Measurements from ENCODE around the gene TFDP1. TPM values are rescaled to one million over a fixed set of nuclear protein-coding genes. Genes with fewer than 3 reads are reported as not detected.

TFDP1 gene
- total and polyA plus RNA-seq, 10 donors = 21.7 to 91.7 (median 51.7) TPM

DNA sequence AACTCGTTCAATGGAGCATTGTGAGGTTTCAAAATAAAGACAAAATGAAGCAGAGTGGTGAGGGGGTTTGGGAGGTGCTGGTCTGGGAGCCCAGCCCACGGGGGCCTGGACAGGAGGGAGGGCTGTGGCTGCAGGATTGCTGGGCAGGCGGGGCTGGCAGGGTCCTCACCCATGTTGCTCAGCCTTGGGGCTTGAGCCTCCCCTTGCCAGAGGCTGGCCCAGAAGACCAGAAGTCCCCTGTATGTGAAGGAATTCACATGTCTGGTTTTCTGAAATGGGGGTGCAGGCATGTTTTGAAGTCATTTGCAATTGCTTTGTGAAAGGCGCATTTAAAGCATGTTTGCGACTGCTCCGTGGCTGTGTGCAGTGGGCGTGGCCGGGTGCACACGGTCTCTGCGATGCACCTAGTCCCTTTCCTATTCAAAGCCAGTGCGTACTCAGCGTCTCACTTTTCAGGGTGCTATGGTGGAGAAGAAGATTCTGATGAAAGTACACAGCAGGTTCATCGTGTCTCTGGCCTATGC is 84.7 kb downstream of the TFDP1 start:
- Histone ChIP-seq H3K27me3 (replicated peaks in 1 of 7) (peaks cover 0 to 6% (median 0%) of the 10 kb centered on the region in 7 donors), H3K4me3 (no peak overlapping the region), H3K27ac (no peak overlapping the region), H3K9me3 (no peaks in the 10 kb centered on the region), H3K36me3 (no peaks in the 10 kb centered on the region), H3K4me1 (no peaks in the 10 kb centered on the region)
- intact Hi-C loops (cut with DNase I; ENCODE audit: low total_unique reads) = no loop called here
- WGBS, 5 donors = 71 to 81% (median 80%) methylated on average over 13 of the region's 13 CpGs
- TF ChIP-seq POLR2A (IDR thresholded peaks at IDR 0.05) (no peak), POLR2AphosphoS5 (IDR thresholded peaks at IDR 0.05) (no peak)
- TF ChIP-seq, protein P1, sequence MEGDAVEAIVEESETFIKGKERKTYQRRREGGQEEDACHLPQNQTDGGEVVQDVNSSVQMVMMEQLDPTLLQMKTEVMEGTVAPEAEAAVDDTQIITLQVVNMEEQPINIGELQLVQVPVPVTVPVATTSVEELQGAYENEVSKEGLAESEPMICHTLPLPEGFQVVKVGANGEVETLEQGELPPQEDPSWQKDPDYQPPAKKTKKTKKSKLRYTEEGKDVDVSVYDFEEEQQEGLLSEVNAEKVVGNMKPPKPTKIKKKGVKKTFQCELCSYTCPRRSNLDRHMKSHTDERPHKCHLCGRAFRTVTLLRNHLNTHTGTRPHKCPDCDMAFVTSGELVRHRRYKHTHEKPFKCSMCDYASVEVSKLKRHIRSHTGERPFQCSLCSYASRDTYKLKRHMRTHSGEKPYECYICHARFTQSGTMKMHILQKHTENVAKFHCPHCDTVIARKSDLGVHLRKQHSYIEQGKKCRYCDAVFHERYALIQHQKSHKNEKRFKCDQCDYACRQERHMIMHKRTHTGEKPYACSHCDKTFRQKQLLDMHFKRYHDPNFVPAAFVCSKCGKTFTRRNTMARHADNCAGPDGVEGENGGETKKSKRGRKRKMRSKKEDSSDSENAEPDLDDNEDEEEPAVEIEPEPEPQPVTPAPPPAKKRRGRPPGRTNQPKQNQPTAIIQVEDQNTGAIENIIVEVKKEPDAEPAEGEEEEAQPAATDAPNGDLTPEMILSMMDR (IDR thresholded peaks at IDR 0.05 in 8 of 11, conservative IDR thresholded peaks at IDR 0.05 in 3 of 11) = no peak
- DNase-seq = peak; percentile 56

DNA sequence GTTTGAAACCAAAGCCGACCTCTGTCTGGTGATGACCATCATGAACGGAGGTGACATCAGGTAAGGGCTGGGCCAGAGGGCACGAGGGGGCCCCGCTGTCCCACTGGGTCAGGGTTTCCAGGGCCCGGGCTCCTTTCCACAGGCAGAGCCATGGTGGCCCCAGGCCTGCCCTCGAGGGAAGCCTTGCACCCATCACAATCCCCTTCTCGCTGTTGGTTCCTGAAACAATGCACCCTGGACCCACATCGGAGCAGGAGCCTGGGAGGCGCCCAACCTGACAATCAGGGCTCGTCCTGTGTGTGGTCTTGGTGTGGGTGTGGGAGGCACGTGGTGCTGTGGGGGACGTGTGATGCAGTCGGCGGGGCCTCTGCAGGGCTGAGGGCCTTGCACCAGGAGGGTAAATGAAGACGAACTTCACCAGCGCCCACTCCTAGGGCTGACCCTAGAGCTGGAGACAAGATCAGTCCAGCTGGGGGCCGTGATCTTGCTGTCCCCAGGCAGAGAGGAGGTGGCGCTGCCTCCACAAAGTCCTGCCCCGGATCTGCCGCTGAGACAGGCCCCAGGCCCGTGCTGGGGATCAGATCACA is 85.3 kb downstream of the TFDP1 start:
- DNase-seq = peak; percentile 72
- H3K4me1 ChIP-seq = no peaks in the 10 kb centered on the region
- intact Hi-C loops (cut with DNase I; ENCODE audit: low total_unique reads) = no loop called here

DNA sequence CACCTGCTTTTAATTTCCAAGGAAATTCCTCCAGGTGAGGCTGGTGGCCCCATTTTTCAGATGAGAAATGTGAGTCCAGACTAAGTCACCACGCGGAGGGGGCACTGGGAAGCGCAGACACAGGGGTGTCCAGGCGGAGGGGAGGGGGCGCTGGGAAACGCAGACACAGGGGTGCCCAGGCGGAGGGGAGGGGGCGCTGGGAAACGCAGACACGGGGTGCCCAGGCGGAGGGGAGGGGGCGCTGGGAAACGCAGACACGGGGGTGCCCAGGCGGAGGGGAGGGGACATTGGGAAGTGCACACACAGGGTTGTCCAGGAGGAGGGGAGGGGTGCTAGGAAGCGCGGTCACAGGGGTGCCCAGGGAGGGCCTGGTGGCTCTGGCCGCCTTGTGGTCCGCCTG is 86.0 kb downstream of the TFDP1 start:
- WGBS, 5 donors = 89 to 93% (median 91%) methylated on average over 16 to 19 of the region's 19 CpGs
- Histone ChIP-seq H3K4me3 (no peak overlapping the region), H3K27ac (no peak overlapping the region), H3K27me3 (replicated peaks in 1 of 7) (peaks cover 0 to 6% (median 0%) of the 10 kb centered on the region in 7 donors), H3K36me3 (no peaks in the 10 kb centered on the region), H3K4me1 (no peaks in the 10 kb centered on the region), H3K9me3 (no peaks in the 10 kb centered on the region)
- intact Hi-C loops (cut with DNase I; ENCODE audit: low total_unique reads) = no loop called here
- TF ChIP-seq POLR2AphosphoS5 (IDR thresholded peaks at IDR 0.05) = no peak
- DNase-seq = peak; percentile 42

More for the DNA sequence above, 85.3 kb downstream of the TFDP1 start:
- no peak overlapping the region for H3K4me3 ChIP-seq
- no peak overlapping the region for H3K27ac ChIP-seq
- no peaks in the 10 kb centered on the region for H3K36me3 ChIP-seq
- peaks cover 0 to 6% (median 0%) of the 10 kb centered on the region in 7 donors for H3K27me3 ChIP-seq (replicated peaks in 1 of 7)
- 84 to 92% (median 89%) methylated on average over 10 to 21 of the region's 21 CpGs for WGBS, 5 donors
- TF ChIP-seq POLR2A (IDR thresholded peaks at IDR 0.05) (no peak), POLR2AphosphoS5 (IDR thresholded peaks at IDR 0.05) (no peak)
- TF ChIP-seq, protein P1 (IDR thresholded peaks at IDR 0.05 in 8 of 11, conservative IDR thresholded peaks at IDR 0.05 in 3 of 11) = no peak
- H3K9me3 ChIP-seq = no peaks in the 10 kb centered on the region

DNA sequence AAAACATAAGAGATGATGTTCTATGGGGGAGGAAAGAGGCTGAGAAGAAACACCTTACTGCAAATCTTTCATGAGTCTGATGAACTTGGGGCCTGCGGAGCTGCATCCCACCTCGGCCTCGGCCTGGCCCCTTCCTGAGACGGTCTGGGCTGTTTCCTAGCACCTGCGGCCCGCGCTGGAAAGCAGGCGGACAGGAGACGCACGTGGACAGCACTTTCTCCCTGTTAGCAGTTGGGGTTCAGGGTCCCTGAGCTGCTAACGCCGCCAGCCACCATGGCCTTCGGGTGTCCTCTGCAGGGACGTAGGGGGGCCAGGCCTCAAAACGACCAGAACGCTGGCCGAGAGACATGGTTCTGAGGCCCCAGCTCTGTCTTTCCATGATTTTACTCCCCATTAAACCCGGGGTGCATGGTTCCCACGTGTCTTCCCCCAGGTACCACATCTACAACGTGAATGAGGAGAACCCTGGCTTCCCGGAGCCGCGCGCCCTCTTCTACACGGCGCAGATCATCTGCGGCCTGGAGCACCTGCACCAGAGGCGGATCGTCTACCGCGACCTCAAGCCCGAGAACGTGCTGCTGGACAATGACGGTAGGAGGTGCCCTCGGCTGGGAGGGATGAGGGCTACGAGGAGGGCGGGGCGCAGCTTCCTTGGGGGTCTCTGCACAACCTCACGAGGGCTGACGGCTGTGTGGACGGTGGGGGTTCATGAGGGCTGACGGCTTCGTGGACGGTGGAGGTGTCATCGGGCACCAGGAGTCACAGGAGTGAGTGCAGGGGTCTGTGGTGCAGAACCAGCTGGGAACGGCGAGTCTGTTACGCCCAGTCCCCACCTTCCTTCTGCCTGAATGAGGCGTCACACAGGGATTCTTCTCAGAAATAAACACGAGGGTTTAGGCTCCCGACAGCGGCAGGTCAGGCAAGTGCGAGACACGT is 86.8 kb downstream of the TFDP1 start:
- Histone ChIP-seq H3K4me3 (no peak overlapping the region), H3K4me1 (no peaks in the 10 kb centered on the region), H3K9me3 (no peaks in the 10 kb centered on the region), H3K27me3 (replicated peaks in 1 of 7) (peaks cover 0 to 6% (median 0%) of the 10 kb centered on the region in 7 donors), H3K27ac (no peak overlapping the region), H3K36me3 (no peaks in the 10 kb centered on the region)
- TF ChIP-seq POLR2A (IDR thresholded peaks at IDR 0.05) = no peak
- no peak for TF ChIP-seq POLR2AphosphoS5 (IDR thresholded peaks at IDR 0.05)
- TF ChIP-seq, protein P1 (IDR thresholded peaks at IDR 0.05 in 8 of 11, conservative IDR thresholded peaks at IDR 0.05 in 3 of 11) = no peak
- intact Hi-C loops (cut with DNase I; ENCODE audit: low total_unique reads) = no loop called here
- peak; percentile 73 for DNase-seq
- 91 to 95% (median 93%) methylated on average over 52 to 54 of the region's 54 CpGs for whole genome bisulfite sequencing, 5 donors

All from spleen (tissue), 11 donors.